GM12891 (cell line): Measurements from ENCODE around the gene HMCN1.

Source experiments
- POLR2A ChIP-seq: IDR thresholded peaks from 2 replicates; pipeline ENCODE4 v1.6.1; 2011; ENCODE audit warnings: low read depth, low read length, control low read depth
- POLR2AphosphoS5 ChIP-seq: IDR thresholded peaks from 2 replicates; pipeline ENCODE4 v1.6.1; 2011; ENCODE audit warnings: low read depth, low read length, control low read depth
- TAF1 ChIP-seq: IDR thresholded peaks from 2 replicates; pipeline ENCODE4 v1.6.1; 2011; ENCODE audit warnings: low read depth, low read length, control low read depth

DNA sequence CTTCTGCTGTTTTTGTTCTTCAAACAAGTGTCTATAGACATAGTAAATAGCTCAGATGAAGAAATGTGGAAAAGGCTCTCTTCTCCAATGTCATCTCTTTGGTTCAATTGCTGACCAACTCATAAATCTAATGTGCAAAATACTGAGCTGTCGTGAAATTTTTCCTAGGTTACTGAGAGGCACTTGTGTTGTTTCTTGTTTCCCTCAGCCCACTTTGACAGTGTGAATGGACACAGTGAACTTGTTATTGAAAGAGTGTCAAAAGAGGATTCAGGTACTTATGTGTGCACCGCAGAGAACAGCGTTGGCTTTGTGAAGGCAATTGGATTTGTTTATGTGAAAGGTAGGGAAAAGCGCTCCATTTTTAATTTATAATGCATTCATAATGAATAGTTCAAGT is 395.6 kb downstream of the HMCN1 start:
- TF ChIP-seq POLR2AphosphoS5 (no peak), POLR2A (no peak), TAF1 (no peak)
